Amygdala (tissue), 56 donors: ENCODE results near the gene TMED5.

Source experiments
- DNase-seq, 56 donors: peaks; one replicate each; lab custom pipeline; 2025; lab: John Stamatoyannopoulos, UW

Gene TMED5

GRCh38 chr1:93129507-93130099 is 50.6 kb downstream of the TMED5 start:
- DNase-seq: no peak

DNA sequence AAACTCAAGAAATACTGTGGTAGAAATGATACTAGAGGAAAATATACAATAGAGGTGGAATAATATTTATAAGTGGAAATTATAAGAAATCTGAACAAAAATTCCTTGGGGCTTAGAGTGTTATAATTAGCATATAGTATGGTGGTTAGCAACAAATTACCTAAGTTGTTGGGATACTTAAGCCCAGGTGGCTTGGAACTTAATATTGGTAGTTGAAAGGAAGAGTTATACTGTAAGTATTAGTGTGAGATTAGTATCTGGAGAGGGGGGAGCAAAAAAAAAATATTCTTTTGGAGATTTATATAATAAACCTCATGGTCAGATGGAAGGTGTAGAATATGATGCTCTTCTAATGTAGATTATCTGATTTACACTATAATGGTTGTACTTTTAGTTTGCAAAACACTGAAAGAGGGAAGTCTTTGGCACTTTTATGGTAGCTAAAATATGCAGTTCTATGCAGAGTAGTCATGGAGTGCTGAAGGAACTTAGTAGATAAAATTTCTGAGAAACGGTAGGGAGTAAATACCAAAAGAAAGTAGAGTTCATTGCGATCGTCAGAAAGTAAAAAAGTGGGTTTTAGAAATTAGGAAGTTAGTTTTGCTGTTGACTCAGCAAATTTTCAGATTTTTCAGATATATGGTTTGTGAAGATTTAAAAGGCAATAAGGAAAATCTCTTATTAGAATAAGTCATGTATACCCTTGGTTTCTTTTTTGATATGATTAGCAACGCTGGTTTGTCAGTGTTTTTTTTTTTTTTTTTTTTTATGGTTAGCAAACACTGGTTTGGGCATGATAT is 55.5 kb downstream of the TMED5 start:
- no peak for DNase-seq

DNA sequence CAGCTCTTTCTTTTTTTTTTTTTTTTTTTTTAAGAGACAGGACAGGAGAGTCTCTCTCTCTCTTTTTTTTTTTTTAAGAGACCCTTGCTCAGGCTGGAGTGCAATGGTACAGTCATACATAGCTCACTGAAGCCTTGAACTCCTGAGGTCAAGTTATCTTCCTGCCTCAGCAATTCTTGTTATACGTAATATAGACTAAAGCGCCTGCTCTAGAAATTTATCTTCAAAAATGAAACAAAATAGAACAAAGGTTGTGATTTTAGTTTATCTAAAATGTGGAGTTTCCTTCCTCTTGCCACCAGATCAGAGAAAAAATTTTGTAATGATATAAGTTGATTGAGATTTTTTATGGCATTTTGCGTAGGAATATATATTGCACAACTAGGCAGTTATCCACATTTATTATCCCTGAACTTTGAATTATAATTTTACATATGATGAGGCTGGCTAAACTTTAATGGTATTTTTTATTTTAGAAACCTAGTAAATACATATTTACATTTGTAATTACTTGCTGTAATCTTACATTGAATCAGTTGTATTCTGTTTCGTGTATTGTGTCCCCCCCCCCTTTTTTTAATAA is 56.9 kb downstream of the TMED5 start:
- DNase-seq: no peak

- no peak for DNase-seq
Measured at GRCh38 chr1:93120614-93121013, 59.6 kb downstream of the TMED5 start.

GRCh38 chr1:93114391-93114790 is 65.8 kb downstream of the TMED5 start:
- DNase-seq: no peak

DNA sequence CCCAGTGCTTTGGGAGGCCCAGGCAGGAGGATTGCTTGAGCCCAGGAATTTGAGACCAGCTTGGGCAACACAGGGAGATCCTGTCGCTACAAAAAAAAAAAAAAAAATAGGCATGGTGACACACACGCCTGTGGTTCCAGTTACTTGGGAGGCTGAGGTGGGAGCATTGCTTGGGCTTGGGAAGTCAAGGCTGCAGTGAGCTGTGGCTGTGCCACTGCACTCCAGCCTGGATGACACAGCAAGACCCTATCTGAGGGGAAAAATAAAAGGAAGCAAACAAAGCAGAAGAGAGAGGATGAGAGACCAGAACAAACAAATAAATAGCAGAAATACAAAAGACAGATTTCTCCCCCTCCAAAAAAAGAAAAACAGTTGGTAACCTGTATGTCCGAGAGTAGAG is 67.1 kb downstream of the TMED5 start:
- DNase-seq: no peak

GRCh38 chr1:93111561-93111960 is 68.7 kb downstream of the TMED5 start:
- DNase-seq: no peak

GRCh38 chr1:93111065-93111464 is 69.1 kb downstream of the TMED5 start:
- DNase-seq: no peak

DNA sequence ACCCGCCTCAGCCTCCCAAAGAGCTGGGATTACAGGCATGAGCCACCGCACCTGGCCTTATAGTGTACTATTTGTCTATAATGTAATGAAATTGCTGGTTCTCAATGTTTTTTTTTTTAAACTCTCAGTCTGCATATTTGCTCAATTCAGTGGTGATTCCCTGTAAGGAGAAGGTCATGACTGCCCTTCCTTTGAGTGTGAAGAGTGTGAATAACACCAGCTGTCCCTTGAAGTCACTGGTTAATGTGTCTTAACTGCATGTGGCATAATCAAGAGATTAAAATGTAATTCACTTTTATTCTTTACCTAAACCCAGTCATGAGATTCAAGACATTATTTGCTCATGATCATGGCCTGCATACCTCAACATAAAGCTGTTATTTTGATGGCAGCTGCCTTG is 70.6 kb downstream of the TMED5 start:
- no peak for DNase-seq

DNA sequence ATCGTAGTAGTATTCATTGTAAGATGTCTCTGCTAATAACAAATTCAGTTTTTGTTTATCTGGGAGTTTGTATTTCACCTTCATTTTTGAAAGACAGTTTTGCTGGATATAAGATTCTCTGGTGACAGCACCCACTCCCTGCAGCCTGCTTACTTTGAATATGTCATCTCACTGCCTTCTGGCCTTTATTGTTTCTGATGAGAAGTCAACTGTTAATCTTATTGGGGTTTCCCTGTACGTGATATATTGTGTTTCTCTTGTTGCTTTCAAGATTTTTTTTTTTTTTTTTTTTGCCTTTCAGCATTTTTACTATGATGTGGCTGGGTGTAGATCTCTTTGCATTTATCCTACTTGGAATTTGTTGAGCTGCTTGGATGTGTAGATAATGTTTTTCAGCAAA is 71.9 kb downstream of the TMED5 start:
- no peak for DNase-seq

DNA sequence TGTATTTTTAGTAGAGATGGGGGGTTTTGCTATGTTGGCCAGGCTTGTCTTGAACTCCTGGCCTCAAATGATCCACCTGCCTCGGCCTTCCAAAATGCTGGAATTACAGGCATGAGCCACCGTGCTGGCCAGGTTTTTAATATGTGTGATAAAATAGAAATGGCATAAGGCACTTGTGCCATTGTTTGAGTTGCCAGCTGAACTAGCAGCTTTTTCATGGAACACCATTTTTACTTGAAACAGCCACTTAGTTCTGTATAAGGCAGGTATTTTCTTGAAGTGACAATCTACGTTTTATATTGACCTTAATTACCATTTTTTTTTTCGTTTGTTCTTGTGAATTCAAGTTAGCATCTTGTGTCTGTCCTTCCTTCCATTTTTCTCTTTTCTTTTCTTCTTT is 72.8 kb downstream of the TMED5 start:
- DNase-seq: no peak

DNA sequence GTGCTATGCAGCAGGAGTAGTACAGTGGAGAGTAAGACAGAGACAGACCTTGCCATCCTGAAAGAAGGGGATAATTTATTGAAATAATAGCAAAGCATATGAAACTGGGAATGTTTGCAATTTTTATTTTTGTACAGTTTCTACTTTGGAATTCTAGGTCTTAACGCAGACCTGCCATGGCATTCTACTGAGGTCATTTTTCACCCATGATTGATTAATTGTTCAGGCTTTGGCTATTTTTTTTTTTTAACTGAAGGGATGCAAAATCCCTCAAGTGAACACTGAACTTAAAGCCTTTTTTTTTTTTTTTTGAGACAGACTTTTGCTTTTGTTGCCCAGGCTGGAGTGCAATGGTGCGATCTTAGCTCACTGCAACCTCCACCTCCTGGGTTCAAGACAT is 74.0 kb downstream of the TMED5 start:
- no peak for DNase-seq

- no peak for DNase-seq
Measured at GRCh38 chr1:93102142-93102541, 78.1 kb downstream of the TMED5 start.
